Adipocyte (in vitro differentiated cells): Measurements from ENCODE around the gene DTX2.
"Not testable (repeated sequence)": the region's sequence is repeated elsewhere in the genome, so short reads cannot be mapped to it uniquely, and the experiment has no call there.

Experiments used
- DNase-seq: peaks from one replicate; pipeline ENCODE4 v3.0.0-alpha.2; 2015; ENCODE audit warnings: low read depth
- H3K27me3 ChIP-seq: replicated peaks from 2 replicates; pipeline ENCODE4 v1.7.0; 2013; ENCODE audit warnings: mild to moderate bottlenecking, low read length, moderate library complexity; ENCODE audit not compliant: control insufficient read depth, insufficient read depth
- H3K36me3 ChIP-seq: 2 replicates; pipeline ENCODE4 v1.7.0; 2013; ENCODE audit warnings: low read length, mild to moderate bottlenecking, moderate library complexity; ENCODE audit not compliant: control insufficient read depth, insufficient read depth, severe bottlenecking
- H3K4me1 ChIP-seq: 2 replicates; pipeline ENCODE4 v1.7.0; 2013; ENCODE audit warnings: mild to moderate bottlenecking, low read length, moderate library complexity; ENCODE audit not compliant: control insufficient read depth, insufficient read depth
- H3K4me3 ChIP-seq: 2 replicates; pipeline ENCODE4 v1.7.0; 2013; ENCODE audit warnings: mild to moderate bottlenecking, low read length, moderate library complexity
- H3K9ac ChIP-seq: 2 replicates; pipeline ENCODE4 v1.7.0; 2013; ENCODE audit warnings: mild to moderate bottlenecking, low read length, moderate library complexity
- H3K9me3 ChIP-seq: 2 replicates; pipeline ENCODE4 v1.7.0; 2013; ENCODE audit warnings: mild to moderate bottlenecking, low read length, moderate library complexity; ENCODE audit not compliant: control insufficient read depth

Gene DTX2

DNA sequence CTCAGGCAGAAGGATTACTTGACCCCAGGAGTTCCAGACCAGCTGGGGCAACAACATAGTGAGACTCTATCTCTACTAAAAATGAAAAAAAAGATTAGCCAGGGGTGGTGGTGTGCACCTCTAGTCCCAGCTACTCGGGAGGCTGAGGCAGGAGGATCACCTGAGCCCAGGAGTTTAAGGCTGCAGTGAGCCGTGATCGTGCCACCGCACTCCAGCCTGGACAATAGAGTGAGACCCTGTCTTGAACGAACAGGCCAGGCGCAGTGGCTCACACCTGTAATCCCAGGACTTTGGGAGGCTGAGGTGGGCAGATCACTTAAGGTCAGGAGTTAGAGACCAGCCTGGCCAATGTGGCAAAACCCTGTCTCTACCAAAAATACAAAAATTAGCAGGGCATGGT lies 55.4 kb downstream of the DTX2 start:
- H3K36me3 ChIP-seq, H3K4me1 ChIP-seq, H3K4me3 ChIP-seq, H3K27me3 ChIP-seq, H3K9me3 ChIP-seq, H3K9ac ChIP-seq, DNase-seq: not testable (repeated sequence)

DNA sequence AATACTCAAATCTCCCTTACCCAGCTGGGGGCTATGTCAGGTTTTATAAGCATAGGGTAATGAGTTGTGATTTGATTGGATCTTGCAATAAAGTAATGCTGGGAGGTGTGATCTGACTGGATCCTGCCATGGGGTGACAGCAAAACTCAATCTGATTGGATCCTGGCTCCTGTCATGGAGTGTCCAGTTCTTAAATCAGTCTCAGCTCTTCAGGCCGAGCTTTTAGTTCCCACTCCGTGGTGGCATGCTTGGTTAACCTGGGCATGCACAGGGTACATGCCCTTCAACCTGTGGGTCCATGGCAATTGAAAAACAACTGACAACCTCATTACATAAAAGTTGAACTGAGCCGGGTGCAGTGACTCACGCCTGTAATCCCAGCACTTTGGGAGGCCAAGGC lies 64.7 kb downstream of the DTX2 start:
- H3K27me3 ChIP-seq, H3K4me1 ChIP-seq, H3K36me3 ChIP-seq, H3K9ac ChIP-seq, H3K9me3 ChIP-seq, DNase-seq, H3K4me3 ChIP-seq: not testable (repeated sequence)

DNA sequence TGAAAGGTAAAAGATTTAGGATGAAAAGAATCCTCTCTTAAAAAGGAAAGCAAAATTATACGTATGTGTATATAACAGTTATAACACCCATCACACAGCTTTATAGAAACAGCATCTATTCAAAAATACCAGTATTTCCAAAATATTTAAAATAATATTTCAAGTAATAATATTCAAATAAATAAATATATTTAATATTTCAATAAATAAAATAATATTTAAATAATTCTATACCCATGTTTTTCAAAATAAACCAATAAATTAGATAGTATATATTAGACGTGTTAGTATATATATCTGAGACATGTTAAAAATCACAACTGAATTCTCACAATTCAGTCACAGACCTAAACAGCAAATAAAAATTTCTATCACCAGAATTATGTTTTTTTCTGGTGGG lies 70.1 kb downstream of the DTX2 start:
- H3K27me3 ChIP-seq, H3K9me3 ChIP-seq, H3K9ac ChIP-seq, DNase-seq, H3K4me1 ChIP-seq, H3K36me3 ChIP-seq, H3K4me3 ChIP-seq: not testable (repeated sequence)

DNA sequence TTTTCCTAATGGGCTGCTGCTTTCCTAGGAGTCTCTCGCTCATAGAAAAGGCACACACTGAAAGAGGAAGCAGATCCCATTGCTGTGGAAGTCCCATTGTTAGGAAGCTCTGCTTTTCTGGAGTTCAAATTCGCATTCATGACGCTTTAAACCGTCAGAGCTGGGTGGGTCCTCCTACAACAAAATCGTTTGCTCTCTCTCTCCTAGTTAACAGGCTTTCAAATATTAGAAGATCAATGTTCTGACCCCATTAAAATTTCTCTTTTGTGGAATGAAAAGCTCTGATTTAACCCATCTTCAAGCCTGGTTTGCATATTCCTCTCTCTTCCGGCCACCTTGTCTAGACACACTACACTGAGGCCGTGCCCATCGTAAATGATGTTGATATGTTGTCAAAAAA lies 81.7 kb downstream of the DTX2 start, which contains the start of gene SPDYE16:
TSS of gene SPDYE16 (minus strand) at position 101 of the 400 bp plus-strand sequence. CDS start 1,838 bp downstream, outside the sequence.
- not testable (repeated sequence) for H3K9ac ChIP-seq, H3K27me3 ChIP-seq, DNase-seq, H3K9me3 ChIP-seq, H3K4me3 ChIP-seq, H3K36me3 ChIP-seq, H3K4me1 ChIP-seq

DNA sequence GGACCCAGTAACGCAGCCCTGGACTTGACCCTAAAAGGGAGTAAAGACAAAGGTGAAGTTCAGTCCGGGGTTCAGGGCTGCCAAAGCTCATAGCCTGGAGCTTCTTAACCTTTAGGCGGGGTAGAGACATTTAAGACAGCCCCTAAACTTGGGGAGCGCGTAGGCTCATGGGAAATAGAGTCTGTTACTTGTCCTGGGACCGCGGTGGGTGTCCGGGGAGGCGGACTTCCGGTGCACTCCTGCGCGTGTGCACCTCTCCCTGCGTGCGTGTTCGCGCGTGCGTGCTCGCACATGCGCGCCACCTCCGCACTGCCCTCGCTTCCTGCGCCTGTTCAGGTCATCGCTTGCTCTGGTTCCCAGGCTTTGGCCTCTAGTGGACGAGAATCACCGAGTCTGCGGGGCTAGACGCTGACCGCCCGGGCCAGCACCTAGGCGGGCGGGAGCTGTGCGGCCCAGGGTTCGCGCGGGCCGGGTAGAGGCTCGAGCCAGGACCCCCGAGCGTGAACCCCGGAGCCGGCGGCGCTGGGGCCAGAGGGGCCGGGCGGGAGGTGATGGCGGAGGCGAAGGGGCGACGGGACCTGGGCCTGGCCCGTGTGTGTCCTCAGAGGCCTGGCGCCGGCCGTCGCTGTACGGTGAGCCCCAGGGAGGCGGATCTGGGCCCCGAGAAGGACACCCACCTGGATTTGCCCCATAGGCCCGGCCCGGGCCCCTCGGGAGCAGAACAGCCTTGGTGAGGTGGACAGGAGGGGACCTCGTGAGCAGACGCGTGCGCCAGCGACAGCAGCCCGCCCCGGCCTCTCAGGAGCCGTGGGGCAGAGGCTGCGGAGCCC lies 87.7 kb downstream of the DTX2 start:
- DNase-seq: peak; percentile 81
- Histone ChIP-seq H3K9ac (peak overlapping the region; percentile 91), H3K4me3 (peak overlapping the region; percentile 85)
- H3K9me3 ChIP-seq, H3K27me3 ChIP-seq, H3K4me1 ChIP-seq, H3K36me3 ChIP-seq: not testable (repeated sequence)

DNA sequence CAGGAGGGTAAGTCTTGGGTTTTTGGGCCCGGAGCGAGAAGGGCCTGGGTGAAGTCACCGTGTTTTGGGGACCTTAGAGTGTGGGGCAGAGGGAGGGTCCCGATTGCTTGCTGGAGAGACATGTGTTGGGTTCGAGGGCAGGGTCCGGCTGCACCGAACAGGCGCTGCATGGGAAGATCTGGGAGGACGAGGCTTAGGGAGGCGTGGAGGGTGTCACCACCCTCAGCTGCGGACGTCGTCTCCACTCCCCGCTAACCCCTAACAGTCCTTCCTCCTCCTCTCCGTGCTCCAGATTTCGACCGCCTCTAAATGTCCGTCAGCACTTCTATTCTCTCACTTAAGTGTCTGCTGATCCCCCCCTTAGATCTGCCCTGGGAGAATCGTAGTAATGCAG lies 88.3 kb downstream of the DTX2 start:
- not testable (repeated sequence) for H3K9me3 ChIP-seq, H3K4me1 ChIP-seq, H3K36me3 ChIP-seq, H3K27me3 ChIP-seq, DNase-seq
- H3K4me3 ChIP-seq: peak overlapping the region; percentile 85
- peak overlapping the region; percentile 91 for H3K9ac ChIP-seq

DNA sequence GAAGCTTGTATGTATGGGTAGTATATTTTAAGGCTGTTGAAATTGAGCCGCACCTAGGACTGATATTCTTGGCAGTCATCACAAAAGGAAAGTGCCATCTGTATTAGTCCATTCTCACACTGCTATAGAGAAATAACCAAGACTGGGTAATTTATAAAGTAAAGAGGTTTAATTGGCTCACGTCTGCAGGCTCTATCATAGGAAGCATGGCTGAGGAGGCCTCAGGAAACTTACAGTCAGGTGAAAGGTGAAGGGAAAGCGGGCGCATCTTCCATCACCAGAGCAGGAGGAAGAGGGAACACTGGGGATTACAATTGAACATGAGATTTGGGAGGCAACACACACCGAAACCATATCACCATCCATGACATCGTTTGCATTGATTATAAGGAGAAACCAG lies 90.5 kb downstream of the DTX2 start:
- not testable (repeated sequence) for H3K36me3 ChIP-seq, H3K4me1 ChIP-seq, H3K9ac ChIP-seq, H3K27me3 ChIP-seq, H3K4me3 ChIP-seq, H3K9me3 ChIP-seq, DNase-seq
